Measurements from ENCODE around the gene MBOAT2. TPM values are rescaled to one million over a fixed set of nuclear protein-coding genes. Genes with fewer than 3 reads are reported as not detected.

MBOAT2 gene
- total RNA-seq, 2 donors from 2014 or later = 2.7 to 8.0 TPM

GRCh38 chr2:9029721-9030120, 26.2 kb upstream of the MBOAT2 start:
- DNase-seq (ENCODE audit: low spot score) (no peak), ATAC-seq (no peak)
- Mint-ChIP-seq H3K27me3 (peaks cover 27 to 58% of the 10 kb centered on the region in 2 donors), H3K4me1 (ENCODE audit: low read depth in 2 of 2) (peaks cover 3 to 8% of the 10 kb centered on the region in 2 donors), H3K27ac (no peak overlapping the region), H3K9me3 (no peaks in the 10 kb centered on the region), H3K36me3 (no peaks in the 10 kb centered on the region), H3K4me3 (no peak overlapping the region)

GRCh38 chr2:9027884-9028283, 24.4 kb upstream of the MBOAT2 start:
- Mint-ChIP-seq H3K27me3 (peaks cover 25 to 52% of the 10 kb centered on the region in 2 donors), H3K27ac (no peak overlapping the region), H3K4me3 (no peak overlapping the region), H3K9me3 (no peaks in the 10 kb centered on the region), H3K36me3 (no peaks in the 10 kb centered on the region), H3K4me1 (ENCODE audit: low read depth in 2 of 2) (peaks cover 0 to 1% of the 10 kb centered on the region in 2 donors)
- ATAC-seq = no peak
- no peak for DNase-seq (ENCODE audit: low spot score)

GRCh38 chr2:9025746-9026145, 22.3 kb upstream of the MBOAT2 start:
- H3K27me3 Mint-ChIP-seq = peaks cover 30 to 55% of the 10 kb centered on the region in 2 donors
- DNase-seq (ENCODE audit: low spot score) (no peak), ATAC-seq (no peak)
- no peak overlapping the region for H3K27ac Mint-ChIP-seq
- no peaks in the 10 kb centered on the region for H3K36me3 Mint-ChIP-seq
- no peak overlapping the region for H3K4me3 Mint-ChIP-seq
- H3K4me1 Mint-ChIP-seq (ENCODE audit: low read depth in 2 of 2) = no peaks in the 10 kb centered on the region
- no peaks in the 10 kb centered on the region for H3K9me3 Mint-ChIP-seq

- H3K27ac Mint-ChIP-seq = no peak overlapping the region
- H3K36me3 Mint-ChIP-seq = no peaks in the 10 kb centered on the region
- H3K9me3 Mint-ChIP-seq = no peaks in the 10 kb centered on the region
- H3K4me1 Mint-ChIP-seq (ENCODE audit: low read depth in 2 of 2) = no peaks in the 10 kb centered on the region
- ATAC-seq (no peak), DNase-seq (ENCODE audit: low spot score) (no peak)
- peaks cover 35 to 64% of the 10 kb centered on the region in 2 donors for H3K27me3 Mint-ChIP-seq
- H3K4me3 Mint-ChIP-seq = no peak overlapping the region
These were observed 21.1 kb upstream of the MBOAT2 start for GRCh38 chr2:9024575-9024974.

- ATAC-seq = no peak
- Mint-ChIP-seq H3K27ac (no peak overlapping the region), H3K9me3 (no peaks in the 10 kb centered on the region), H3K4me1 (ENCODE audit: low read depth in 2 of 2) (no peaks in the 10 kb centered on the region), H3K27me3 (peaks cover 27 to 57% of the 10 kb centered on the region in 2 donors), H3K4me3 (no peak overlapping the region), H3K36me3 (no peaks in the 10 kb centered on the region)
- no peak for DNase-seq (ENCODE audit: low spot score)
These were observed 18.2 kb upstream of the MBOAT2 start for GRCh38 chr2:9021563-9022211.

- no peak for DNase-seq (ENCODE audit: low spot score)
- Mint-ChIP-seq H3K4me3 (no peak overlapping the region), H3K9me3 (no peaks in the 10 kb centered on the region), H3K4me1 (ENCODE audit: low read depth in 2 of 2) (no peaks in the 10 kb centered on the region), H3K36me3 (no peaks in the 10 kb centered on the region), H3K27ac (no peak overlapping the region), H3K27me3 (peaks cover 24 to 45% of the 10 kb centered on the region in 2 donors)
- no peak for ATAC-seq
These were observed 16.8 kb upstream of the MBOAT2 start for GRCh38 chr2:9020267-9020666.

- no peak overlapping the region for H3K4me3 Mint-ChIP-seq
- no peaks in the 10 kb centered on the region for H3K4me1 Mint-ChIP-seq (ENCODE audit: low read depth in 2 of 2)
- no peak overlapping the region for H3K27ac Mint-ChIP-seq
- ATAC-seq = no peak
- H3K9me3 Mint-ChIP-seq = no peaks in the 10 kb centered on the region
- H3K36me3 Mint-ChIP-seq = no peaks in the 10 kb centered on the region
- no peak for DNase-seq (ENCODE audit: low spot score)
- peaks cover 21 to 51% of the 10 kb centered on the region in 2 donors for H3K27me3 Mint-ChIP-seq
These were observed 15.1 kb upstream of the MBOAT2 start for GRCh38 chr2:9018534-9018933.

GRCh38 chr2:9018109-9018508, 14.6 kb upstream of the MBOAT2 start:
- Mint-ChIP-seq H3K27ac (no peak overlapping the region), H3K9me3 (no peaks in the 10 kb centered on the region), H3K36me3 (no peaks in the 10 kb centered on the region), H3K27me3 (peaks cover 21 to 51% of the 10 kb centered on the region in 2 donors), H3K4me3 (no peak overlapping the region), H3K4me1 (ENCODE audit: low read depth in 2 of 2) (no peaks in the 10 kb centered on the region)
- no peak for ATAC-seq
- DNase-seq (ENCODE audit: low spot score) = no peak

GRCh38 chr2:9017411-9017810, 13.9 kb upstream of the MBOAT2 start:
- Mint-ChIP-seq H3K4me1 (ENCODE audit: low read depth in 2 of 2) (no peaks in the 10 kb centered on the region), H3K9me3 (no peaks in the 10 kb centered on the region), H3K4me3 (no peak overlapping the region), H3K36me3 (no peaks in the 10 kb centered on the region), H3K27ac (no peak overlapping the region), H3K27me3 (peaks cover 23 to 55% of the 10 kb centered on the region in 2 donors)
- DNase-seq (ENCODE audit: low spot score) (no peak), ATAC-seq (no peak)

GRCh38 chr2:9015998-9016397, 12.5 kb upstream of the MBOAT2 start:
- Mint-ChIP-seq H3K4me1 (ENCODE audit: low read depth in 2 of 2) (no peaks in the 10 kb centered on the region), H3K9me3 (no peaks in the 10 kb centered on the region), H3K27ac (no peak overlapping the region), H3K36me3 (no peaks in the 10 kb centered on the region), H3K4me3 (no peak overlapping the region), H3K27me3 (peaks cover 20 to 45% of the 10 kb centered on the region in 2 donors)
- no peak for ATAC-seq
- DNase-seq (ENCODE audit: low spot score) = no peak

GRCh38 chr2:9013403-9013802, 9.9 kb upstream of the MBOAT2 start:
- no peak overlapping the region for H3K4me3 Mint-ChIP-seq
- no peaks in the 10 kb centered on the region for H3K9me3 Mint-ChIP-seq
- DNase-seq (ENCODE audit: low spot score) (no peak), ATAC-seq (no peak)
- no peaks in the 10 kb centered on the region for H3K4me1 Mint-ChIP-seq (ENCODE audit: low read depth in 2 of 2)
- H3K27ac Mint-ChIP-seq = no peak overlapping the region
- no peaks in the 10 kb centered on the region for H3K36me3 Mint-ChIP-seq
- H3K27me3 Mint-ChIP-seq = peaks cover 13 to 27% of the 10 kb centered on the region in 2 donors

GRCh38 chr2:9010866-9011265, 7.4 kb upstream of the MBOAT2 start:
- Mint-ChIP-seq H3K4me1 (ENCODE audit: low read depth in 2 of 2) (no peaks in the 10 kb centered on the region), H3K9me3 (no peaks in the 10 kb centered on the region), H3K36me3 (no peaks in the 10 kb centered on the region), H3K27ac (no peak overlapping the region), H3K27me3 (peaks cover 7 to 22% of the 10 kb centered on the region in 2 donors), H3K4me3 (no peak overlapping the region)
- DNase-seq (ENCODE audit: low spot score) (no peak), ATAC-seq (no peak)

- H3K27me3 Mint-ChIP-seq = peaks cover 5 to 15% of the 10 kb centered on the region in 2 donors
- H3K27ac Mint-ChIP-seq = no peak overlapping the region
- H3K4me3 Mint-ChIP-seq = no peak overlapping the region
- peaks cover 0 to 4% of the 10 kb centered on the region in 2 donors for H3K4me1 Mint-ChIP-seq (ENCODE audit: low read depth in 2 of 2)
- no peak for DNase-seq (ENCODE audit: low spot score)
- ATAC-seq = no peak
- no peaks in the 10 kb centered on the region for H3K36me3 Mint-ChIP-seq
- no peaks in the 10 kb centered on the region for H3K9me3 Mint-ChIP-seq
These were observed 5.6 kb upstream of the MBOAT2 start for GRCh38 chr2:9008951-9009664.

- Mint-ChIP-seq H3K4me3 (no peak overlapping the region), H3K9me3 (no peaks in the 10 kb centered on the region), H3K27me3 (peaks cover 4 to 8% of the 10 kb centered on the region in 2 donors), H3K36me3 (no peaks in the 10 kb centered on the region), H3K4me1 (ENCODE audit: low read depth in 2 of 2) (peaks cover 7 to 8% of the 10 kb centered on the region in 2 donors), H3K27ac (no peak overlapping the region)
- no peak for DNase-seq (ENCODE audit: low spot score)
- no peak for ATAC-seq
These were observed 2.9 kb upstream of the MBOAT2 start for GRCh38 chr2:9006368-9006767.
